ENCODE data around the gene C10orf90.

C10orf90 gene

DNA sequence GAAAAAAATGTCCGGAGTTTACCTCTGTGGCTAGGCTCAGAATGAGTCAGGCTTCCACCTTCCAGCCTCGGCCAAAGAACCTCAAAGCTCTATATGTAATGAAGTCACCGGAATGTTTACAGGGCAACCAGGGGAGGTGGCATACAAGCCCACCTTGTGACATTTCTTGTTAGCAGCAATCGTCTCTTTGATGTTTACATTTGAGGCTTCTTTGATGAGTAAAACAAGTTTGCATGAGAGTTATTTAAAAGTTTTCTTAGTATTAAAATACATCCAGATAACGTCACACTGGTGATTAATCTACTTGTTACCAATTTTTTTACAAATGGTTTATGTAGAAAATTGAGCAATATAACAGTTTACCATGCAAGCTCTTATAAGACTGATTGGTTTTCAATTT, 149.1 kb downstream of the C10orf90 start:
- no peaks in the 10 kb centered on the region for H3K4me1 ChIP-seq (ENCODE audit: insufficient read depth, low read length, poor library complexity, severe bottlenecking)
- TF ChIP-seq EZH2phosphoT487 (IDR thresholded peaks at IDR 0.05; ENCODE audit: borderline replicate concordance): no peak
- TF ChIP-seq, protein P1, sequence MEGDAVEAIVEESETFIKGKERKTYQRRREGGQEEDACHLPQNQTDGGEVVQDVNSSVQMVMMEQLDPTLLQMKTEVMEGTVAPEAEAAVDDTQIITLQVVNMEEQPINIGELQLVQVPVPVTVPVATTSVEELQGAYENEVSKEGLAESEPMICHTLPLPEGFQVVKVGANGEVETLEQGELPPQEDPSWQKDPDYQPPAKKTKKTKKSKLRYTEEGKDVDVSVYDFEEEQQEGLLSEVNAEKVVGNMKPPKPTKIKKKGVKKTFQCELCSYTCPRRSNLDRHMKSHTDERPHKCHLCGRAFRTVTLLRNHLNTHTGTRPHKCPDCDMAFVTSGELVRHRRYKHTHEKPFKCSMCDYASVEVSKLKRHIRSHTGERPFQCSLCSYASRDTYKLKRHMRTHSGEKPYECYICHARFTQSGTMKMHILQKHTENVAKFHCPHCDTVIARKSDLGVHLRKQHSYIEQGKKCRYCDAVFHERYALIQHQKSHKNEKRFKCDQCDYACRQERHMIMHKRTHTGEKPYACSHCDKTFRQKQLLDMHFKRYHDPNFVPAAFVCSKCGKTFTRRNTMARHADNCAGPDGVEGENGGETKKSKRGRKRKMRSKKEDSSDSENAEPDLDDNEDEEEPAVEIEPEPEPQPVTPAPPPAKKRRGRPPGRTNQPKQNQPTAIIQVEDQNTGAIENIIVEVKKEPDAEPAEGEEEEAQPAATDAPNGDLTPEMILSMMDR (conservative IDR thresholded peaks at IDR 0.05; ENCODE audit: low read length): no peak
- no peaks in the 10 kb centered on the region for H3K27me3 ChIP-seq (ENCODE audit: insufficient read depth, low read length, poor library complexity, severe bottlenecking)
- H3K9me2 ChIP-seq (replicated peaks; ENCODE audit: low read depth, low read length): no peaks in the 10 kb centered on the region
- H3F3A ChIP-seq (ENCODE audit: low read depth): no peaks in the 10 kb centered on the region
- H2AFZ ChIP-seq (ENCODE audit: low read length): no peak overlapping the region
- H3K79me2 ChIP-seq (ENCODE audit: insufficient read depth, low read length): no peaks in the 10 kb centered on the region
- H3K9me3 ChIP-seq (ENCODE audit: insufficient read depth, low read depth, low read length): peaks cover 11% of the 10 kb centered on the region; the same call in 1 of the 2 replicates
- no peaks in the 10 kb centered on the region for H3K36me3 ChIP-seq (ENCODE audit: insufficient read depth, low read length)
- no peak overlapping the region for H3K9ac ChIP-seq (ENCODE audit: low read depth, low read length, poor library complexity, severe bottlenecking)
- H4K20me1 ChIP-seq (ENCODE audit: insufficient read depth, low read length, poor library complexity, severe bottlenecking): no peaks in the 10 kb centered on the region
- H3K4me3 ChIP-seq (ENCODE audit: low read length, poor library complexity, severe bottlenecking): no peak overlapping the region
- H3K4me2 ChIP-seq (ENCODE audit: low read depth, low read length, poor library complexity, severe bottlenecking): no peak overlapping the region

DNA sequence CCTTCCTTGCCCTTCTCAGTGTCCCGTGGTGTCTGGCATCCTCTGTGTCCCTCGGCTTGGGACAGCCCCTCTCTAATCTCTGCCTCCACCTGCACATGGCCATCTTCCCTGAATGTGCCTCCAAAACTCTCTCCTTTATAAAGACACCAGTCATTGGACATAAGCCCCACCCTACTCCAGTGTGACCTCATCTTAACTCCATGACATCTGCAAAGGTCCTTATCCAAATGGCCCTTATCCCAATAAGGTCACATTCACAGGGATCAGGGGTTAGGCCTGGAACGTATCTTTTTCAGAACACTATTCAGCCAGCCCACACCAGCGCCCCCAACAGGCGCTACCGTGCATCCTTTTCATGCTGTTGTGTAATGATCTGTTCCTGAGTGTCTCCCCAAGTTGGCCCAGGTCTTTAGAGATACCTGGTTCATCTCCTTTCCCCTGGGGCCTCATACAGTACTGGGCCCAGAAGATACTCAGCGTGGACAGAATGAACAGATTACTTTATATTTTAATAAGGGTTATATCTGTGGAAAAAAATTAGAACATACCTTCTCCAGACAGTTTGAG, 149.7 kb downstream of the C10orf90 start:
- H3K4me3 ChIP-seq (ENCODE audit: low read length, poor library complexity, severe bottlenecking): no peak overlapping the region
- TF ChIP-seq, protein P1 (conservative IDR thresholded peaks at IDR 0.05; ENCODE audit: low read length): no peak
- no peak for TF ChIP-seq EZH2phosphoT487 (IDR thresholded peaks at IDR 0.05; ENCODE audit: borderline replicate concordance)

DNA sequence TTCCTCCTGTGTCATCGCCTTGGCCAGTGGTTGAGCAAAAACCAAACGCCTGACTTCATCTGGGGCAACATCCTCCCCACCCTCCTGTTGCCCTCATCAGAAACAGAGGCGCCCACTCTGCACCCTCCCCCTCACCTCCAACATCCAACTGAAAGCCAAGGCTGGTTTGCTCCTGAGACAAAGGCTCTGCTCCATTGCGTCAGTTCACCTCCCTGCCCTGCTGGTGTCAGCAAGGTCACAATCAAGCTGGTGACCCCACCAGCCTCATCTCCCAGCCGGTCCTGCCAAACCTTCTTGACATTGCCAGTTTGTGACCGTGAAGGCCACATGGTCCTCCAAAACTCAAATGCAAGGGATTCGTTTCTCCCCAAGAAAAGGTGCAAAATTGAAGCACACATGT, 150.5 kb downstream of the C10orf90 start:
- TF ChIP-seq EZH2phosphoT487 (IDR thresholded peaks at IDR 0.05; ENCODE audit: borderline replicate concordance): no peak
- TF ChIP-seq, protein P1 (conservative IDR thresholded peaks at IDR 0.05; ENCODE audit: low read length): no peak
- no peaks in the 10 kb centered on the region for H4K20me1 ChIP-seq (ENCODE audit: insufficient read depth, low read length, poor library complexity, severe bottlenecking)
- no peak overlapping the region for H3K9ac ChIP-seq (ENCODE audit: low read depth, low read length, poor library complexity, severe bottlenecking)
- H2AFZ ChIP-seq (ENCODE audit: low read length): no peak overlapping the region
- no peaks in the 10 kb centered on the region for H3F3A ChIP-seq (ENCODE audit: low read depth)
- H3K36me3 ChIP-seq (ENCODE audit: insufficient read depth, low read length): no peaks in the 10 kb centered on the region
- H3K9me3 ChIP-seq (ENCODE audit: insufficient read depth, low read depth, low read length): peaks cover 7% of the 10 kb centered on the region; the same call in 1 of the 2 replicates
- no peak overlapping the region for H3K4me3 ChIP-seq (ENCODE audit: low read length, poor library complexity, severe bottlenecking)
- H3K9me2 ChIP-seq (replicated peaks; ENCODE audit: low read depth, low read length): no peaks in the 10 kb centered on the region
- H3K27me3 ChIP-seq (ENCODE audit: insufficient read depth, low read length, poor library complexity, severe bottlenecking): no peaks in the 10 kb centered on the region
- no peaks in the 10 kb centered on the region for H3K4me1 ChIP-seq (ENCODE audit: insufficient read depth, low read length, poor library complexity, severe bottlenecking)
- H3K4me2 ChIP-seq (ENCODE audit: low read depth, low read length, poor library complexity, severe bottlenecking): no peak overlapping the region
- no peaks in the 10 kb centered on the region for H3K79me2 ChIP-seq (ENCODE audit: insufficient read depth, low read length)

More for the DNA sequence above, 149.7 kb downstream of the C10orf90 start:
- Histone ChIP-seq H3K9me3 (ENCODE audit: insufficient read depth, low read depth, low read length) (peaks cover 11% of the 10 kb centered on the region; the same call in 1 of the 2 replicates), H3K9me2 (replicated peaks; ENCODE audit: low read depth, low read length) (no peaks in the 10 kb centered on the region), H3K27me3 (ENCODE audit: insufficient read depth, low read length, poor library complexity, severe bottlenecking) (no peaks in the 10 kb centered on the region), H3F3A (ENCODE audit: low read depth) (no peaks in the 10 kb centered on the region), H3K4me2 (ENCODE audit: low read depth, low read length, poor library complexity, severe bottlenecking) (no peak overlapping the region), H3K9ac (ENCODE audit: low read depth, low read length, poor library complexity, severe bottlenecking) (no peak overlapping the region), H3K79me2 (ENCODE audit: insufficient read depth, low read length) (no peaks in the 10 kb centered on the region), H4K20me1 (ENCODE audit: insufficient read depth, low read length, poor library complexity, severe bottlenecking) (no peaks in the 10 kb centered on the region), H2AFZ (ENCODE audit: low read length) (no peak overlapping the region), H3K4me1 (ENCODE audit: insufficient read depth, low read length, poor library complexity, severe bottlenecking) (no peaks in the 10 kb centered on the region), H3K36me3 (ENCODE audit: insufficient read depth, low read length) (no peaks in the 10 kb centered on the region)
